HEK293T (cell line): ENCODE results near the gene TNFRSF21.

Experiments
- BHLHE40 ChIP-seq: fragments of 450-650 bp; IDR thresholded peaks from 2 replicates; pipeline ENCODE4 v1.6.1; 2016; ENCODE audit warnings: mild to moderate bottlenecking, moderate library complexity, borderline replicate concordance
- FOXA1 ChIP-seq: fragments of 450-650 bp; IDR thresholded peaks from 2 replicates; pipeline ENCODE4 v1.6.1; 2016; ENCODE audit warnings: mild to moderate bottlenecking
- FOXK2 ChIP-seq: fragments of 450-650 bp; IDR thresholded peaks from 2 replicates; pipeline ENCODE4 v1.6.1; 2016; ENCODE audit warnings: mild to moderate bottlenecking
- FOXM1 ChIP-seq: fragments of 450-650 bp; IDR thresholded peaks from 2 replicates; pipeline ENCODE4 v1.6.1; 2017; ENCODE audit warnings: mild to moderate bottlenecking, borderline replicate concordance
- HDGF ChIP-seq: fragments of 450-650 bp; IDR thresholded peaks from 2 replicates; pipeline ENCODE4 v1.6.1; 2017; ENCODE audit warnings: antibody characterized with exemption, borderline replicate concordance
- L3MBTL2 ChIP-seq: fragments of 450-650 bp; conservative IDR thresholded peaks from 2 replicates; pipeline ENCODE4 v1.6.1; 2016; ENCODE audit warnings: mild to moderate bottlenecking
- NFRKB ChIP-seq: fragments of 450-650 bp; IDR thresholded peaks from 2 replicates; pipeline ENCODE4 v1.6.1; 2016; ENCODE audit warnings: mild to moderate bottlenecking, moderate library complexity
- SP1 ChIP-seq: fragments of 450-650 bp; IDR thresholded peaks from 2 replicates; pipeline ENCODE4 v1.6.1; 2017
- SUZ12 ChIP-seq: fragments of 450-650 bp; IDR thresholded peaks from 2 replicates; pipeline ENCODE4 v1.6.1; 2016; ENCODE audit warnings: mild to moderate bottlenecking
- TARDBP ChIP-seq: fragments of 450-650 bp; IDR thresholded peaks from 2 replicates; pipeline ENCODE4 v1.6.1; 2016

GRCh38 chr6:47292027-47292426 lies 17.7 kb downstream of the TNFRSF21 start:
- TF ChIP-seq BHLHE40 (no peak), FOXM1 (no peak), SUZ12 (no peak), FOXA1 (no peak), TARDBP (no peak), SP1 (no peak), NFRKB (no peak), FOXK2 (no peak), HDGF (no peak), L3MBTL2 (no peak)
